ENCODE measurements around the gene UBE2D4.
"Not testable (repeated sequence)": the region's sequence is repeated elsewhere in the genome, so short reads cannot be mapped to it uniquely, and the experiment has no call there.

DNA sequence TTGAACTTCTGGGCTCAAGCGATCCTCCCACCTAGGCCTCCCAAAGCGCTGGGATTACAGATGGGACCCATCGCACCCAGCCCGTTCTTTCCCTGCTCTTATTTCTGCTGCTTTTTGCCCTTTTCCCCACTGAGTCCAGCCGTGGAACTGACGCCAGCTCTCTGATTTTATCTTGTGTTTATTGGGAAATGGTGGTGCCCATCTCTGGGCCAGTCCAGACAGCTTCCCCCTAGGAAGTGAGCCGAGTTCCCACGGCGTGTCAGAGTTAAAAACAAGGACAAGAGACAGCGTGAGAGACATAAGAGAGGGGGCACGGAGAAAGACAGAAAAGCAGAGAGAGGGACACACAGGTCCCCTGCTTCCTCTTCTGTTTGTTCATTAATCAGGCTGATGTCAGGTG is 51.9 kb downstream of the UBE2D4 start:
- TF ChIP-seq, protein P1, sequence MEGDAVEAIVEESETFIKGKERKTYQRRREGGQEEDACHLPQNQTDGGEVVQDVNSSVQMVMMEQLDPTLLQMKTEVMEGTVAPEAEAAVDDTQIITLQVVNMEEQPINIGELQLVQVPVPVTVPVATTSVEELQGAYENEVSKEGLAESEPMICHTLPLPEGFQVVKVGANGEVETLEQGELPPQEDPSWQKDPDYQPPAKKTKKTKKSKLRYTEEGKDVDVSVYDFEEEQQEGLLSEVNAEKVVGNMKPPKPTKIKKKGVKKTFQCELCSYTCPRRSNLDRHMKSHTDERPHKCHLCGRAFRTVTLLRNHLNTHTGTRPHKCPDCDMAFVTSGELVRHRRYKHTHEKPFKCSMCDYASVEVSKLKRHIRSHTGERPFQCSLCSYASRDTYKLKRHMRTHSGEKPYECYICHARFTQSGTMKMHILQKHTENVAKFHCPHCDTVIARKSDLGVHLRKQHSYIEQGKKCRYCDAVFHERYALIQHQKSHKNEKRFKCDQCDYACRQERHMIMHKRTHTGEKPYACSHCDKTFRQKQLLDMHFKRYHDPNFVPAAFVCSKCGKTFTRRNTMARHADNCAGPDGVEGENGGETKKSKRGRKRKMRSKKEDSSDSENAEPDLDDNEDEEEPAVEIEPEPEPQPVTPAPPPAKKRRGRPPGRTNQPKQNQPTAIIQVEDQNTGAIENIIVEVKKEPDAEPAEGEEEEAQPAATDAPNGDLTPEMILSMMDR (IDR thresholded peaks at IDR 0.05 in 8 of 11, conservative IDR thresholded peaks at IDR 0.05 in 3 of 11): not testable (repeated sequence)
- not testable (repeated sequence) for TF ChIP-seq POLR2A (IDR thresholded peaks at IDR 0.05)
